Large intestine (tissue), 12 donors: ENCODE measurements around the gene MBNL2. TPM values are rescaled to one million over a fixed set of nuclear protein-coding genes. Genes with fewer than 3 reads are reported as not detected.

Experiments
- DNase-seq, 2 donors: peaks; one replicate each; pipeline versions ENCODE4 v3.0.0 to v3.0.0-alpha.2; 2013
- H3K27ac ChIP-seq: one replicate; pipeline ENCODE4 v1.5.1; 2013; ENCODE audit warnings: low read length
- H3K27me3 ChIP-seq: 2 replicates; pipeline ENCODE4 v1.6.1; 2013; ENCODE audit warnings: low read length; ENCODE audit not compliant: control insufficient read depth, insufficient read depth
- H3K36me3 ChIP-seq: 2 replicates; pipeline ENCODE4 v1.6.1; 2013; ENCODE audit warnings: low read length; ENCODE audit not compliant: control insufficient read depth, insufficient read depth
- H3K4me1 ChIP-seq: one replicate; pipeline ENCODE4 v1.6.1; 2013; ENCODE audit warnings: low read length; ENCODE audit not compliant: control insufficient read depth, insufficient read depth
- H3K4me3 ChIP-seq: one replicate; pipeline ENCODE4 v1.5.1; 2013; ENCODE audit warnings: low read length
- H3K9me3 ChIP-seq: one replicate; pipeline ENCODE4 v1.6.1; 2013; ENCODE audit warnings: mild to moderate bottlenecking, low read depth, low read length, moderate library complexity; ENCODE audit not compliant: control insufficient read depth
- WGBS: methylation state at CpG from one replicate; pipeline ENCODE4 v1.1.5; 2013; ENCODE audit warnings: low lambda C conversion rate; ENCODE audit not compliant: insufficient coverage; 5-methylcytosine and 5-hydroxymethylcytosine counted together
- long read RNA-seq, 11 donors: transcript quantifications; one replicate each; lab custom pipeline, GENCODE V29; 2026
- polyA plus RNA-seq: library from polyadenylated mRNA; unstranded; fragments of 120-200 nt; gene quantifications from one replicate; pipeline ENCODE4 v1.2.1, GENCODE V29; 2013

Gene MBNL2
- 38.6 TPM for polyA plus RNA-seq
- long read RNA-seq, donor 1, full-length matches to known transcripts: 1 of 1 reads
- long read RNA-seq, donor 1, partial matches to known transcripts: 0 of 1 reads
- long read RNA-seq, donor 1, other reads (novel, unspliced or antisense): 0 of 1 reads
- long read RNA-seq, donor 2, full-length matches to known transcripts: 2 of 2 reads
- long read RNA-seq, donor 2, partial matches to known transcripts: 0 of 2 reads
- long read RNA-seq, donor 2, other reads (novel, unspliced or antisense): 0 of 2 reads
- long read RNA-seq, donor 3: 0 reads
- long read RNA-seq, donor 4: 0 reads
- long read RNA-seq, donor 5, full-length matches to known transcripts: 3 of 3 reads
- long read RNA-seq, donor 5, partial matches to known transcripts: 0 of 3 reads
- long read RNA-seq, donor 5, other reads (novel, unspliced or antisense): 0 of 3 reads
- long read RNA-seq, donor 6, full-length matches to known transcripts: 2 of 9 reads
- long read RNA-seq, donor 6, partial matches to known transcripts: 7 of 9 reads
- long read RNA-seq, donor 6, other reads (novel, unspliced or antisense): 0 of 9 reads
- long read RNA-seq, donor 7, full-length matches to known transcripts: 2 of 25 reads
- long read RNA-seq, donor 7, partial matches to known transcripts: 23 of 25 reads
- long read RNA-seq, donor 7, other reads (novel, unspliced or antisense): 0 of 25 reads
- long read RNA-seq, donor 8, partial matches to known transcripts: 5 of 5 reads
- long read RNA-seq, donor 8, other reads (novel, unspliced or antisense): 0 of 5 reads
- long read RNA-seq, donor 9, full-length matches to known transcripts: 1 of 1 reads
- long read RNA-seq, donor 9, partial matches to known transcripts: 0 of 1 reads
- long read RNA-seq, donor 9, other reads (novel, unspliced or antisense): 0 of 1 reads
- long read RNA-seq, donor 10, full-length matches to known transcripts: 1 of 1 reads
- long read RNA-seq, donor 10, partial matches to known transcripts: 0 of 1 reads
- long read RNA-seq, donor 10, other reads (novel, unspliced or antisense): 0 of 1 reads
- long read RNA-seq, donor 11, full-length matches to known transcripts: 3 of 9 reads
- long read RNA-seq, donor 11, partial matches to known transcripts: 6 of 9 reads
- long read RNA-seq, donor 11, other reads (novel, unspliced or antisense): 0 of 9 reads

DNA sequence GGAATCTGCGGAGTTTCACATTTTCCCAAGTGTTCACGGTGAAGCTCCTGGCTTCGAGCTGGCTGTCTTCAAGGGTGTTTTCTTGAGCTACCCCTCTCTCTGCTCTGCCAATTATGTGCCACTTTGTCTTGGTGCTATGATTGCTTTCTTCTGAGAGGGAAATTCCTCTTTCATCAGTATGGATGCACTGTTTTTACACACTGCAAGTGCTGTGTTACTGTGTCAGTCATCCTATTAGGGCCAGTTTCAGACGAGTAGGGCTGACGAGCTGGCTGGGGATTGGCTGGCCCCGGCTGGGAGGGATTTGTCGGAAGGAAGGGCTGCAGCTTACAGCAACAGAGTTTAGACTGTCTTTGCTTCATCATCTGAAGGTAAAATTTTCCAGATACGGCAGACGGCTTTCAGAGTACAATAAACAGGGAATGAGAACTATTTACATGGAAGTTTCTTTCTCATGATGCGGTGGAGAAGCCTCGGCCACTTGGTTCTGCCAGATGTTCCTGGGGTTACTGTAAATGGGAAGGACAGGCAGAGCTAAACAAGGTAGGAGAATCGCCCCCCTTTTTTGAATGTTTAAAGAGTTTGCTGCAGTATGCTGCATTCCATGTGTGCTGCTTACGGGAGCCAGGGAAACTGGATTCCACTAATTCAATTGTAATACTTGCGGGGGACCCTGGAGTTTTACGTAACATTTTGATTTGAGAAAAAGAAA, at the start of gene MBNL2:
TSS of gene MBNL2 (plus strand) at position 345 of the 712 bp plus-strand sequence. CDS start 53,903 bp downstream, outside the sequence.
- H3K4me3 ChIP-seq: peak within 1 kb of the TSS; percentile 63
- H3K4me1 ChIP-seq: peaks cover 27% of the 10 kb centered on the region
- H3K27ac ChIP-seq: peak within 1 kb of the TSS; percentile 95
- 0% methylated on average over 1 of the region's 15 CpGs for WGBS
- peak; percentile 90 to 95 for DNase-seq
- H3K27me3 ChIP-seq: no peaks in the 10 kb centered on the region
- H3K36me3 ChIP-seq: no peaks in the 10 kb centered on the region
- H3K9me3 ChIP-seq: no peaks in the 10 kb centered on the region

DNA sequence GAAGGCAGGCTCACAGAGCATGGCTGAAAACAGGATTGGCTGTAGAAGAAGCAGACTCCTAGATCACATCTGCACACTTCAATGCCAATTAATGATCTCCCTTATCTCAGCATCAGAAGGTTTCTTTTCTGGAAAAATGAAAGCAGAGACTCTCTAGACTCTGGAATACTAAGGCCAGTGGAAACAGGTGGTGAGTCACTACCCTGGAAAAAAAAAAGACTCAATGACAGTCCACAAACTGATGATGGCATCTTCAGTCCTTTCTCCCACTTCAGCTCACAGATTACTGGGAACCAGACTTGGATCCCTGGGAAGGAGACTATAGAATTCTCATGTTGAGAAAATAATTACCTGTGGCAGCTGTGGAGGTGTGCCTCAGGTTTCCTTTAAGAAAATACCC, 47.5 kb upstream of the MBNL2 start:
- Histone ChIP-seq H3K4me1 (no peaks in the 10 kb centered on the region), H3K9me3 (no peaks in the 10 kb centered on the region), H3K27ac (no peak overlapping the region), H3K4me3 (no peak overlapping the region), H3K36me3 (no peaks in the 10 kb centered on the region), H3K27me3 (no peaks in the 10 kb centered on the region)
- no peak for DNase-seq

GRCh38 chr13:97175041-97175440, 47.1 kb upstream of the MBNL2 start:
- Histone ChIP-seq H3K36me3 (no peaks in the 10 kb centered on the region), H3K27ac (no peak overlapping the region), H3K4me1 (no peaks in the 10 kb centered on the region), H3K9me3 (no peaks in the 10 kb centered on the region), H3K27me3 (no peaks in the 10 kb centered on the region), H3K4me3 (no peak overlapping the region)
- no peak for DNase-seq
- 86% methylated on average over 1 of the region's 4 CpGs for WGBS

DNA sequence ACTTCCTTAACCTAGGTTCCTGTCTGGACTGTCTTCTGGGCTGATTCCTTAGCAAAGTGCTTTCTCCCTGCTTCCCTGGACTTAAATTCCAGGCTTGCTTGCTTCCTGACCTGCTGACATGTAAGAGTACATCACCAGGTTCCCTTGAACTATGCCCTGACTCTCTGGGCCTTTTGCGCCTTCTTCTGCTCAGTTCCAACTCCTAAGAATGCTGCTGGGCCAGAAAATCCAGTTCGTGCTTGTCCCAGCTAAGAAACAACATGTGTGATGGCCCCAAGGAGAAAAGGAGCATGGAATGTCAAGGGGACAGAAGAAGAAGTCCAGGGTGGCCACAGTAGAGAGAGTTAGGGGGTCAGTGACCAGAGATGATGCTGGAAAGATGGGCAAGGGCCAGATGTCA, 42.6 kb upstream of the MBNL2 start:
- Histone ChIP-seq H3K9me3 (no peaks in the 10 kb centered on the region), H3K36me3 (no peaks in the 10 kb centered on the region), H3K4me3 (no peak overlapping the region), H3K27ac (no peak overlapping the region), H3K27me3 (no peaks in the 10 kb centered on the region), H3K4me1 (no peaks in the 10 kb centered on the region)
- no peak for DNase-seq
- WGBS: 92% methylated on average over 2 of the region's 2 CpGs

GRCh38 chr13:97182111-97182890, 39.8 kb upstream of the MBNL2 start:
- 100% methylated on average over 1 of the region's 6 CpGs for WGBS
- H3K36me3 ChIP-seq: no peaks in the 10 kb centered on the region
- DNase-seq: no peak
- no peaks in the 10 kb centered on the region for H3K27me3 ChIP-seq
- no peak overlapping the region for H3K4me3 ChIP-seq
- H3K9me3 ChIP-seq: no peaks in the 10 kb centered on the region
- H3K27ac ChIP-seq: no peak overlapping the region
- no peaks in the 10 kb centered on the region for H3K4me1 ChIP-seq

GRCh38 chr13:97185291-97185690, 36.8 kb upstream of the MBNL2 start:
- Histone ChIP-seq H3K27me3 (no peaks in the 10 kb centered on the region), H3K9me3 (no peaks in the 10 kb centered on the region), H3K4me3 (no peak overlapping the region), H3K4me1 (no peaks in the 10 kb centered on the region), H3K27ac (no peak overlapping the region), H3K36me3 (no peaks in the 10 kb centered on the region)
- no peak for DNase-seq
- WGBS: no CpG with 5 or more reads among the region's 3 CpGs

GRCh38 chr13:97185751-97186150, 36.4 kb upstream of the MBNL2 start:
- no peak overlapping the region for H3K27ac ChIP-seq
- H3K36me3 ChIP-seq: no peaks in the 10 kb centered on the region
- H3K4me3 ChIP-seq: no peak overlapping the region
- 90% methylated on average over 2 of the region's 3 CpGs for WGBS
- no peaks in the 10 kb centered on the region for H3K4me1 ChIP-seq
- H3K27me3 ChIP-seq: no peaks in the 10 kb centered on the region
- H3K9me3 ChIP-seq: no peaks in the 10 kb centered on the region
- no peak for DNase-seq

- H3K36me3 ChIP-seq: no peaks in the 10 kb centered on the region
- H3K9me3 ChIP-seq: no peaks in the 10 kb centered on the region
- no peaks in the 10 kb centered on the region for H3K27me3 ChIP-seq
- H3K4me1 ChIP-seq: no peaks in the 10 kb centered on the region
- H3K4me3 ChIP-seq: no peak overlapping the region
- no CpG with 5 or more reads among the region's 8 CpGs for WGBS
- H3K27ac ChIP-seq: no peak overlapping the region
- DNase-seq: no peak
These were observed 33.9 kb upstream of the MBNL2 start for GRCh38 chr13:97188207-97188606.

GRCh38 chr13:97189928-97190327, 32.2 kb upstream of the MBNL2 start:
- Histone ChIP-seq H3K27me3 (no peaks in the 10 kb centered on the region), H3K36me3 (no peaks in the 10 kb centered on the region), H3K4me3 (no peak overlapping the region), H3K27ac (no peak overlapping the region), H3K9me3 (no peaks in the 10 kb centered on the region), H3K4me1 (no peaks in the 10 kb centered on the region)
- 80% methylated on average over 1 of the region's 10 CpGs for WGBS
- no peak for DNase-seq
